Testis (tissue), 2 donors: ENCODE results near the gene DMGDH.

Experiments
- POLR2A ChIP-seq: fragments of 450-650 bp; IDR thresholded peaks from one replicate; pipeline ENCODE4 v1.6.1; 2017; ENCODE audit warnings: antibody characterized with exemption, mild to moderate bottlenecking, moderate library complexity
- TF ChIP-seq, protein P1 (sequence below), 3 experiments: fragments of 450-650 bp in 2 of 3; fragments of 200-600 bp in 1 of 3; sonication (generic) in 1 of 3; IDR thresholded peaks; one replicate each; pipeline ENCODE4 v1.5.1; 2016 to 2019; ENCODE audit warnings: antibody characterized with exemption in 3 of 3, mild to moderate bottlenecking in 2 of 3, moderate library complexity in 1 of 3

DNA sequence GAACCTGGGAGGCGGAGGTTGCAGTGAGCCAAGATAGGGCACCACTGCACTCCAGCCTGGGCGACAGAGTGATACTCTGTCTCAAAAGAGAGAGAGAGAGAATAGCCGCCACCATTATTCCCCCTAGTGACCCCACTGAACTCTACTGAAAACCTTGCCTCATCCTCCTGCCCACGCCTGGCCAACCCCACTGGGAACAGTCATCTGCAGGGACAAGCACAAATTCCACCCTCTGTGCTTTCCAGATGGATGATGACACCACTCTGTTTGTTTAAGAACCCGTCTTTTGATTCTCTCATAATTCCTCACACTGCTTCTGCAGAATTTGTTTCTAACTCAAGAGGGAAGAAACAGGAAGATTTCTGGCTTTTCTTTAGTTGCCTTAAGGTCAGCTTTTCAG, 12.3 kb upstream of the DMGDH start:
- TF ChIP-seq, protein P1, sequence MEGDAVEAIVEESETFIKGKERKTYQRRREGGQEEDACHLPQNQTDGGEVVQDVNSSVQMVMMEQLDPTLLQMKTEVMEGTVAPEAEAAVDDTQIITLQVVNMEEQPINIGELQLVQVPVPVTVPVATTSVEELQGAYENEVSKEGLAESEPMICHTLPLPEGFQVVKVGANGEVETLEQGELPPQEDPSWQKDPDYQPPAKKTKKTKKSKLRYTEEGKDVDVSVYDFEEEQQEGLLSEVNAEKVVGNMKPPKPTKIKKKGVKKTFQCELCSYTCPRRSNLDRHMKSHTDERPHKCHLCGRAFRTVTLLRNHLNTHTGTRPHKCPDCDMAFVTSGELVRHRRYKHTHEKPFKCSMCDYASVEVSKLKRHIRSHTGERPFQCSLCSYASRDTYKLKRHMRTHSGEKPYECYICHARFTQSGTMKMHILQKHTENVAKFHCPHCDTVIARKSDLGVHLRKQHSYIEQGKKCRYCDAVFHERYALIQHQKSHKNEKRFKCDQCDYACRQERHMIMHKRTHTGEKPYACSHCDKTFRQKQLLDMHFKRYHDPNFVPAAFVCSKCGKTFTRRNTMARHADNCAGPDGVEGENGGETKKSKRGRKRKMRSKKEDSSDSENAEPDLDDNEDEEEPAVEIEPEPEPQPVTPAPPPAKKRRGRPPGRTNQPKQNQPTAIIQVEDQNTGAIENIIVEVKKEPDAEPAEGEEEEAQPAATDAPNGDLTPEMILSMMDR (IDR thresholded peaks at IDR 0.05) = no peak
- no peak for TF ChIP-seq POLR2A
